Measurements from ENCODE around the gene MAML2.

MAML2 gene

GRCh38 chr11:96112192-96113128 is 230.5 kb downstream of the MAML2 start:
- Histone ChIP-seq H3K27ac (no peak overlapping the region), H3K9ac (no peak overlapping the region), H3K4me1 (no peaks in the 10 kb centered on the region), H4K20me1 (no peaks in the 10 kb centered on the region), H3K4me2 (no peak overlapping the region), H3K9me3 (no peaks in the 10 kb centered on the region), H3K27me3 (no peaks in the 10 kb centered on the region), H3K36me3 (no peaks in the 10 kb centered on the region), H3K4me3 (no peak overlapping the region)
- TF ChIP-seq Cebpa-rat (IDR thresholded peaks at IDR 0.05), result no peak

- Histone ChIP-seq H3K9ac (no peak overlapping the region), H3K36me3 (no peaks in the 10 kb centered on the region), H3K27ac (no peak overlapping the region), H3K27me3 (no peaks in the 10 kb centered on the region), H4K20me1 (no peaks in the 10 kb centered on the region), H3K4me2 (no peak overlapping the region), H3K4me1 (no peaks in the 10 kb centered on the region), H3K9me3 (no peaks in the 10 kb centered on the region), H3K4me3 (no peak overlapping the region)
- no peak for TF ChIP-seq Cebpa-rat (IDR thresholded peaks at IDR 0.05)
These were observed 231.7 kb downstream of the MAML2 start for GRCh38 chr11:96111308-96111707.

DNA sequence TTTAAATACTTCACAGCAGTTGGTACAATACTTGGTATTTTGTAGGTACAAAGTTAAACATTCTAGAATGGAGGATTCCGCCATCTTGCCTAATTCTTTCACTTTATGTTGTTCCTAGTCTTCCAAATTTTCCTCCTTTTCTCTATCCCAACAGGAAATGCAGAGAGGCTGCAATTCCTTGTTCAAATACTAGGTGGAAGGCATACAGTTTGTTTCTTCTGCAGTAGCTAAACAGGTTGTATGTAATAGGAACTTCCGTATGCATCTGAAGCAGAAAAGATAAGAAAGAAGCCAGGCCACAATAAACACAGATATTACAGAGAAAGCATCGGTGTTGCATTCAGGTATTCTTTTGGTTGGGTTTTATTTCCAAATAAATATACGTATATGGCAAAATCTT is 232.7 kb downstream of the MAML2 start:
- Histone ChIP-seq H3K4me3 (no peak overlapping the region), H3K4me2 (no peak overlapping the region), H3K27me3 (no peaks in the 10 kb centered on the region), H3K4me1 (no peaks in the 10 kb centered on the region), H3K36me3 (no peaks in the 10 kb centered on the region), H3K9ac (no peak overlapping the region), H3K9me3 (no peaks in the 10 kb centered on the region), H3K27ac (no peak overlapping the region), H4K20me1 (no peaks in the 10 kb centered on the region)
- no peak for TF ChIP-seq Cebpa-rat (IDR thresholded peaks at IDR 0.05)

DNA sequence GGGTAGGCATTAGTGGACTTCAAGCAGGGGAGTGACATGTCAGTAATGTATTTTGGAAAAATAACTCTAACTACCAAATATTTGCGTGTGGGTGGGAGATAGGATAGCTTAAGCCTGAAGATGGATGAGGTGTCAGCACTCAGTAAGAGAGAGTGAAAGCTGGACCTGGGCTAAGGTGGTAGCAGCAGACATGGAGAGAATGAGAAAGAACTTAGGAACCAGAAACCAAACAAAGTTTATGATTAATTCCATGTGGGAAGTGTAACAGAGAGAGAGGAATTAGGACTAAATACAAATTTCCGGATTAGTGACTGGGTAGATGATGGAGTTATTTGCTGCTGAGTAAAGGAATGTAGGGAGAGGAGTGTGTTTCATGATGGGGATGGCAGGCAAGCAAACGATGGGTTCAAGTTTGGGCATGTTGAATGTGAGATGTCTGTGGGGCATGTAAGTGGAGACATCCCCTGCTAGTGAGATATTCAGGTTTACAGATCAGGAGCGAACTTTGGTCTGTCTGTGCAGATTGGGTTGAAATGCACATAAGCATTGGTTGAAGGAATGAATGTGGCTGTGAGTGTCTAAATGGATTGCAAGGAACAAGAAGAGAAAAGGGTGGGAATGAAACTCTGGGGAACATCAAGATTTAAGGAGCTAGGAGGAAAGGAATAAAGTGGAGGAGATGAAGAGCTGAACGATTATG is 233.5 kb downstream of the MAML2 start:
- Histone ChIP-seq H3K4me3 (no peak overlapping the region), H3K36me3 (no peaks in the 10 kb centered on the region), H3K4me2 (no peak overlapping the region), H3K4me1 (no peaks in the 10 kb centered on the region), H3K9ac (no peak overlapping the region), H3K27ac (no peak overlapping the region), H3K9me3 (no peaks in the 10 kb centered on the region), H4K20me1 (no peaks in the 10 kb centered on the region), H3K27me3 (no peaks in the 10 kb centered on the region)
- no peak for TF ChIP-seq Cebpa-rat (IDR thresholded peaks at IDR 0.05)

GRCh38 chr11:96107143-96107824 is 235.7 kb downstream of the MAML2 start:
- H3K27me3 ChIP-seq, result no peaks in the 10 kb centered on the region
- no peak overlapping the region for H3K9ac ChIP-seq
- no peak overlapping the region for H3K4me3 ChIP-seq
- H3K9me3 ChIP-seq, result no peaks in the 10 kb centered on the region
- TF ChIP-seq Cebpa-rat (IDR thresholded peaks at IDR 0.05), result no peak
- H4K20me1 ChIP-seq, result no peaks in the 10 kb centered on the region
- no peak overlapping the region for H3K27ac ChIP-seq
- no peaks in the 10 kb centered on the region for H3K36me3 ChIP-seq
- H3K4me1 ChIP-seq, result no peaks in the 10 kb centered on the region
- H3K4me2 ChIP-seq, result no peak overlapping the region

DNA sequence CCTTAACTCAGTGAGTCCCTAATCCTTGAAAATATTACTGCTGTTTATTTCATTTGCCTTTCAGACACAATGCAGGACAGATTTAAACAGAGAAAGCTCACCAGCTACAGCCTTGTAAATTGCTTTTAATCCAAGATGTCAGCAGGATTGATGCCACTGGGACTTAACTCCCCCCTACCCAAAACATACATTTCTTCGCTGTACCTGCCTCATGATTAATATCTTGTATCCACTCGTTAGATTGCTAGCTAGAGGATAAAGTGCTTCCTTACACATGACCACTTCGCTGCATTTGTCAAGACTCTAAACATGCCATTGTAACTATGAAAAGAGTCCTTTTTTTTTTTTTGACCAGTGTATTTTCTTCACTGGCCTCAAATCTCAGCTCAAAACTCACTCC is 236.3 kb downstream of the MAML2 start:
- Histone ChIP-seq H3K4me2 (no peak overlapping the region), H4K20me1 (no peaks in the 10 kb centered on the region), H3K27me3 (no peaks in the 10 kb centered on the region), H3K9ac (no peak overlapping the region), H3K4me1 (no peaks in the 10 kb centered on the region), H3K4me3 (no peak overlapping the region), H3K9me3 (no peaks in the 10 kb centered on the region), H3K27ac (no peak overlapping the region), H3K36me3 (no peaks in the 10 kb centered on the region)
- no peak for TF ChIP-seq Cebpa-rat (IDR thresholded peaks at IDR 0.05)

DNA sequence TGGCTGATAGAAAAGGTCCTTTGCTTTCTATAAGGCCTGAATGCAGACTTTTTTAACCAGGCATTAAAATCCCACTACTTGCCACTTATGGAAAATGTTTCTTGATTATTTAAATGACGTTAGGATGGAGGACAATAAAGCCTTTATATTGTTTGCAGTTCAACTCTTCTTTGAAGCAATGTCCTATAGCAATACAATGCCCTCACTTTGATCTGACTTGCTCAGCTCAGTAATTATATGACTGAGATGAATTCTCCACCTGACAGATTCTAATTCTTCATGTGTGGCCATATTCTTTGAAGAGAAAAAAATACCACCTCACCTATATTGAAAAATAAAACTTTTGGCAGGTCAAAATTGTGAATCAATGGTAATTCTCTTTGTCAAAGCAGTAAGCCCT is 237.1 kb downstream of the MAML2 start:
- H3K27ac ChIP-seq, result no peak overlapping the region
- TF ChIP-seq Cebpa-rat (IDR thresholded peaks at IDR 0.05), result no peak
- H3K4me1 ChIP-seq, result no peaks in the 10 kb centered on the region
- H3K9me3 ChIP-seq, result no peaks in the 10 kb centered on the region
- no peaks in the 10 kb centered on the region for H3K27me3 ChIP-seq
- no peak overlapping the region for H3K4me3 ChIP-seq
- no peaks in the 10 kb centered on the region for H3K36me3 ChIP-seq
- no peak overlapping the region for H3K4me2 ChIP-seq
- no peaks in the 10 kb centered on the region for H4K20me1 ChIP-seq
- H3K9ac ChIP-seq, result no peak overlapping the region

- no peak overlapping the region for H3K27ac ChIP-seq
- H4K20me1 ChIP-seq, result no peaks in the 10 kb centered on the region
- no peaks in the 10 kb centered on the region for H3K27me3 ChIP-seq
- no peak for TF ChIP-seq Cebpa-rat (IDR thresholded peaks at IDR 0.05)
- H3K4me3 ChIP-seq, result no peak overlapping the region
- H3K36me3 ChIP-seq, result no peaks in the 10 kb centered on the region
- H3K4me1 ChIP-seq, result no peaks in the 10 kb centered on the region
- no peaks in the 10 kb centered on the region for H3K9me3 ChIP-seq
- no peak overlapping the region for H3K4me2 ChIP-seq
- no peak overlapping the region for H3K9ac ChIP-seq
These were observed 237.6 kb downstream of the MAML2 start for GRCh38 chr11:96105197-96105895.

DNA sequence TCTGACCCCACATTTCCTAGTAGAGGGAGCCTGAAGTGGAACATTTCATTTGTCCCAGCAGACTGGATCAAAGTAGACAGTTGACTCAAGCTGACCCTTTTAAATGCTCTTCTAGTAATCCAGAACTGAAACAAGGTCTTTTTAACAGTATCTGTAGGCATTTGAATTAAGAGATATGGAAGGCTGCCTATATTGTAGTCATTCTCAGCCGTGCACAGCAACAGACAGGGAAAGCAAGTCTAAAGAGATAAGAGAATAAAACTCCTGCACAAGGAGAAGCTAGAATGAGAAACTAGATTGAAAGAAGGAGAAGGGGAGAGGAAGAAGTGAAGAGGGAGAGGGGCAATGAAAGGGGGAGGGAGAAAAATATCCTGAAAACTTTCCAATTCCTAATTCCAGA is 238.5 kb downstream of the MAML2 start:
- no peak overlapping the region for H3K9ac ChIP-seq

More for the DNA sequence above, 238.5 kb downstream of the MAML2 start:
- Histone ChIP-seq H3K4me1 (no peaks in the 10 kb centered on the region), H3K27ac (no peak overlapping the region), H3K4me2 (no peak overlapping the region), H3K4me3 (no peak overlapping the region), H4K20me1 (no peaks in the 10 kb centered on the region), H3K36me3 (no peaks in the 10 kb centered on the region), H3K9me3 (no peaks in the 10 kb centered on the region), H3K27me3 (no peaks in the 10 kb centered on the region)
- no peak for TF ChIP-seq Cebpa-rat (IDR thresholded peaks at IDR 0.05)
